ENCODE measurements around the gene BCL7B. TPM values are rescaled to one million over a fixed set of nuclear protein-coding genes. Genes with fewer than 3 reads are reported as not detected.

The BCL7B gene
- total RNA-seq (ENCODE audit: low replicate concordance): 32.8 and 37.7 TPM in 2 replicates
- long read RNA-seq, partial matches to known transcripts: 2 of 11 reads
- long read RNA-seq, other reads (novel, unspliced or antisense): 1 of 11 reads

- peak within 1 kb of the TSS; percentile 98 for H3K4me3 Mint-ChIP-seq
- peaks cover 8% of the 10 kb centered on the region for H3K27me3 Mint-ChIP-seq
- TF ChIP-seq CTCF (conservative IDR thresholded peaks at IDR 0.05): no peak
- no peaks in the 10 kb centered on the region for H3K36me3 Mint-ChIP-seq
- peak within 1 kb of the TSS; percentile 99 for H3K27ac Mint-ChIP-seq
- DNase-seq (ENCODE audit: extremely low spot score, unreplicated experiment): peak; percentile 82
- H3K9me3 Mint-ChIP-seq: no peaks in the 10 kb centered on the region
- peaks cover 18% of the 10 kb centered on the region for H3K4me1 Mint-ChIP-seq (ENCODE audit: unreplicated experiment)
These were observed at the start of gene BCL7B for GRCh38 chr7:73557397-73558257. Gene BCL7B (minus strand): TSS chr7:73557690. CDS start chr7:73557578, 112 bp downstream.

- no peak for DNase-seq (ENCODE audit: extremely low spot score, unreplicated experiment)
- no peaks in the 10 kb centered on the region for H3K9me3 Mint-ChIP-seq
These were observed 48.2 kb upstream of the BCL7B start for GRCh38 chr7:73605601-73606220.

GRCh38 chr7:73602721-73603651 is 45.5 kb upstream of the BCL7B start:
- no peak for TF ChIP-seq CTCF (conservative IDR thresholded peaks at IDR 0.05)
- H3K9me3 Mint-ChIP-seq: no peaks in the 10 kb centered on the region
- H3K27ac Mint-ChIP-seq: no peak overlapping the region
- H3K4me1 Mint-ChIP-seq (ENCODE audit: unreplicated experiment): no peaks in the 10 kb centered on the region
- H3K36me3 Mint-ChIP-seq: peaks cover 4% of the 10 kb centered on the region
- DNase-seq (ENCODE audit: extremely low spot score, unreplicated experiment): no peak
- H3K4me3 Mint-ChIP-seq: no peak overlapping the region
- peaks cover 16% of the 10 kb centered on the region for H3K27me3 Mint-ChIP-seq

More at GRCh38 chr7:73605601-73606220, 48.2 kb upstream of the BCL7B start:
- H3K36me3 Mint-ChIP-seq: no peaks in the 10 kb centered on the region
- TF ChIP-seq CTCF (conservative IDR thresholded peaks at IDR 0.05): no peak
- no peaks in the 10 kb centered on the region for H3K4me1 Mint-ChIP-seq (ENCODE audit: unreplicated experiment)
- H3K27ac Mint-ChIP-seq: no peak overlapping the region
- no peak overlapping the region for H3K4me3 Mint-ChIP-seq
- peaks cover 3% of the 10 kb centered on the region for H3K27me3 Mint-ChIP-seq

GRCh38 chr7:73599916-73600315 is 42.4 kb upstream of the BCL7B start:
- no peak for TF ChIP-seq CTCF (conservative IDR thresholded peaks at IDR 0.05)
- Mint-ChIP-seq H3K27me3 (peaks cover 21% of the 10 kb centered on the region), H3K4me3 (no peak overlapping the region), H3K4me1 (ENCODE audit: unreplicated experiment) (no peaks in the 10 kb centered on the region), H3K36me3 (peaks cover 5% of the 10 kb centered on the region), H3K27ac (no peak overlapping the region), H3K9me3 (no peaks in the 10 kb centered on the region)
- no peak for DNase-seq (ENCODE audit: extremely low spot score, unreplicated experiment)
